ENCODE results near the gene LMAN2.

- TF ChIP-seq CTCF (IDR thresholded peaks at IDR 0.05) (no peak), POLR2A (IDR thresholded peaks at IDR 0.05) (no peak), POLR2AphosphoS5 (IDR thresholded peaks at IDR 0.05) (no peak)
These were observed 57.5 kb downstream of the LMAN2 start for GRCh38 chr5:177293819-177294581.
